Measurements from ENCODE around the gene STK38.

Gene STK38

DNA sequence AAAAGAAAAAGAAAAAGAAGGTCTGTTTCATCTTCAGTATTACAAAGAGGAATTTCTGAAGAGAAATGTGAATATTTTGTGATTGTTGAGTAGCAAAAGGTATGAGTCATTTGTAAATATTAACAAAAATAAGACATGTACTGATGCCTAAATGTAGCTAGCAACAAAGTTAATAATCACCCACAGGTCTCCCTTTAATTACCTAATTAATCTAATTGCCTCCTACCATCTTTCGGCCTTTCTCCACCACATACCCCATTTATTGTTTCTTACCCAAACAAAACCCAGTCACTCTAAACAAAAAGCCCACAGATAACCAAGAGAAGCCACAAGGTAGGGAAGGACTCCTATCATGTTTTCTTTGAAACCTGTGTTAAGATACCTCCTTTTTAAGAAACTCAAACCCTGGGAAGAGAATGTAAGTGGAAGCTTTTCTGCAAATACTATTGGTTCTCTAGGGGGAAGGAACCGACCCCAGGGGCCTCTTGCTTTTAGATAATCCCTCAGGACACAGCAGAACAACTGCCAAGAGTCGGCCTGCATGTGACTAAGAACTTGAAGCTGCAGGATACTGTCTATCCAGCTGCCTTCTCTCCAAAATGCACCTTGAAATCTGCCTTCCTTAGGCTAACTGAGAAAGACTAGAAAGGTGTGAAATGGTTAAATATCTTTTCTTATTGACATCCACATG lies 16.1 kb upstream of the STK38 start:
- FAIRE-seq, result no peak

DNA sequence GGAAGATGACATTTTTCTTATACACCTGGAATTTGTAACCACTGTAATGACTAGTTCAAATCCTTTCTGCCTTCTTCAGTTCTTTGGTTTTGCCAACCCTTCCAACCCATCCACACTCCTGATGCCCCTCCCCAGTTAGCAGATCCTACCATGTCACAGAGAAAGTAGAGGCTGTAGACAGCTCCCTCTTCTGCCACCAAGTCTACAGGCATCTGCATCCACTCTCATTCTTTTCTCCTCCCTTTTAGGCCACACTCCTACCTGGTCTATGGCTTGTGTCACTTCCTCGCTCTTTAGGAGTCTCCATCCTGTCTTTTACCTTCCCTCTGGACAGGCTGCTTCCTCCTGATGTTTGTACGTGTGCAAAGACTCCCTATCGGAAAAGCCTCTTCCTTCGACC lies 13.5 kb upstream of the STK38 start:
- FAIRE-seq, result no peak

DNA sequence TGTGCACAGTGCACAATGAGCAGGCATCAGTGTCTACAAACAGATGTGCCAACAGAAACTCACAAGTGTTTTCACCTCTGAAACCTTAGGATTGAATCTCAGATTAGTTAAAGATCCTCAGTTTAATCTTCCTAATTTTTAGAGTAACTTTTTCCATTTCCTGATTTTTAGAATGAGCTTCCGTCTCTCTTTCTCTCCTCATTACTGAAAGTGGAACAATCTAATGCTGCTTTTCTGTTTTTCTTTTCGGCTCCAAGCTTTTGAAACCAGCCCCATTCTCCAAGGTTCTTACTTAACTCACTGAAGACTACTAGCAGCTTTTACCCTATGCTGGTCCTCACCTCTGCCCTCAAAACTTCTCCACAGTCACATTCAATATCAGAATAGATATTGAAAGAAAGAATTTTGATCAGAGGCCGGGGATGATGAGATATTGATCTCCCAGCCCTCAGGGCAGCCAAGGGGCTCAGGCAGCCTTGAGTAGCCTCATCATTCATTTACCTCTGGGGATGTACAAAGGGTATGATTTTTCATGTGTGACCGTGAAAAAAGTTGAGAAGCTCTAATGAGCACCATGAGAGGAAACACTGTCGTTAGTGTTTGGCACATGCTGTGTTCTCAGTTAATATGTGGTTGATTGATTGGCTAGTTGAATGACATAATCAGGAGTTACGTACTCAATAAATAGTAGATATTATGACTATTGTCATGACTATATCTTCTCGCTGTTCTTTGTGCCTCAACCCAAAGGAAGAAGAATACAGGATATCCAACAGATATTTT lies 11.9 kb upstream of the STK38 start:
- no peak for FAIRE-seq

DNA sequence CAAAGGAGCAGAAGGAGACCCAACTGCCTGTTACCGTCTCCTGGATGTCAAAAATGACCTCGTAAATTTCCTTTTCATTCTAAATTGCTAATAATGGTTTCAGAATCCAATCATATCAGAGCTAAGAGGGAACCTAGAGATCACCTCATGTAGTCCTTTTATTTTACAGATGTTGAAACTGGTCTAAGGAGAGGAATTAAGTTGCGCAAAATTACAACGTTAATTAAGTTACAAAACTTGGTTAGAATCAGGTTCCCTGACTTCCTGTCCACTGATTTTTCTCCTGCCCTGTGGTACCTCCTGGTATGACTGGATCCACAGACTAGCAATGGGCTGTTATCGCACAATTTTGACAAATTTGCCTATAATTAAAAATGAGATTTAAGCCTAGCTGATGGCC lies 9.0 kb upstream of the STK38 start:
- no peak for FAIRE-seq

DNA sequence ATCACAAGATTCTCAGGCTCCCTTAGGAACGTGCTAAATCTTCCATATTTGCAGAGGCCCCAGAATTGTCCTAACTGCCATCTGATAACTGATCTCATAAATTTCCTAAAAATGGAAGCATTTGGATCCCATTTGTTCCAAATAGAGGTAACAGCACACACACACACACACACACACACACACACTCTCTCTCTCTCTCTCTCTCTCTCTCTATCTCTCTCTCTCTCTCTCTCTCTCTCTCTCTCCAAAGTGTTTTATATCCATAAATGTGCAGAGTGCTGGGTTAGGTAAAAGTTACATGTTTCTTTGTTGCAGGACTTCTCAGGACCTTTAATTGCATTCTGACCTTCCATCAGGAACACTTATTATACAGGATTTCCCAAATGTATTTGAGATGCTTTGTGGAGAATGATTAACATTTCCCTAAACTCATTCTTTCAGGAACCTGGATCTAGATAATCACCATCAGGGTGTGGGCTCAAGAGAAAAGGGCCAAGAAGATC lies 8.5 kb upstream of the STK38 start:
- no peak for FAIRE-seq

DNA sequence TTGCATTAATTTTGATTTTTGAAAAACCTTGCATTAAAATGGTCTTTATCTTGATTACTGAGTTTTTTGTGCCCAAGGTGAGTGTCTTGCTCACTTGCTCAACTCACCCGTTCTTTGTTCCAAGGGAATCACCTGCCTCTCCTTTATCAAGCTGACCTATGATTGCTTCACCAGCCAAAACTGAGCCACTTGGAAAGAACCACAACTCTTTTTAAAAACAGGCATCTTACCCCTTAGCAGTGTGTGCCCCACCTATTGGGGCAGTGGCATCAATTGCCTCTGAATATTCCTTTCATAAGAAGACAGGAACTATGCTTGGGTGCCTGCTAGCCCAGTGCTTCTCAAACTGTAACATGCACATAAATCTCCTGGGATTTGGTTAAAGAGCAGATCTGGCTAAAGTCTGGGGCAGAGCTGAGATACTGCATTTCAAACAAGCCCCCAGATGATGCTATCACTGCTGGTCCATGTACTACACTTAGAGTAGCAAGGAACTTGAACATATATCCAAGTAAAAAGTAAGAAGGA lies 3.3 kb upstream of the STK38 start:
- no peak for FAIRE-seq

DNA sequence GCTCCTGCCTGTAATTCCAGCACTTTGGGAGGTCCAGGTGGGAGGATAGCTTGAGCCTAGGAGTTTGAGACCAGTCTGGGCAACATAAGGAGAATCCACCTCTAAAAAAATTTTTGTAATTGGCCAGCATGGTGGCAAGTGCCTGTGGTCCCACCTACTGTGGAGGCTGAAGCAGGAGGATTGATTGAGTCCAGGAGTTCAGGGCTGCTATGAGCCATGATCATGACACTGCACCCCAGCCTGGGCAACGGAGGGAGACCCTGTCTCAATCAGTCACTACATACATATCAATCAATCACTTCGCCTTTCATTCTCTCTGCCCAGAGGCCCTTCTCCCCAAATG lies 1.1 kb upstream of the STK38 start:
- FAIRE-seq, result no peak

DNA sequence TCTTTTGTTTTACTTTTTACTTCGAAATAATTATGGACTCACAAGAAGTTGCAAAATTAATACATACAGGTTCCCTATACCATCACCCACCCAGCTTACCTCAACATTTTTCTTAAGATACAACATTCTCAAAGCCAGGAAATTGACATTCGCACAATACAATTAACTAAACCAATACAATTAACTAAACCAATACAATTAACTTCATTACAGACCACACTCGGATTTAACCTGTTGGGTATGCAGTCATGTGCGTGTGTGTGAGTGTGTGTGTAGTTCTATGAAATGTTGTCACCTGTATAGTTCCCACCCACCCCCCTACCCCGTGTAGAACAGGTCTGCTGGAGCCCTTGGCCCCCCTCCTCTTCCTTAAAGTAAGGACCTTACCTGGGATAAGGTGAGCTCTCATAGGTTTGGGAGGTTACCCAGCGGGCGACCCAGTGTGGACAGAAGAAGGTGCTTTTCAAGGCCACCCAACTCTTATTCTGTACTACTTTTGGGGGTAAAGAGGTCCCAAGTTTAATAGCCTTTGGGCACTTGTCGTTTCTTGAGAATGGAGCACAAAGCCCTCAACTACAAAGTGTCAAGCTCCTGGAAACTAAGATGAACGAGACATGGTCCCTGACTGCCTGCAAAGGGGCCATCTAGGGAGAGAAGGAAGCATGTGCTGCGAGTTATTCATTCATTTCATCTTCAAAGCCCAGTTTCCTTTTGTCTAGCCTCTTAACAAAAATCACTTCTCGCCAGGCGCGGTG lies 544 bp upstream of the STK38 start:
- FAIRE-seq, result no peak

DNA sequence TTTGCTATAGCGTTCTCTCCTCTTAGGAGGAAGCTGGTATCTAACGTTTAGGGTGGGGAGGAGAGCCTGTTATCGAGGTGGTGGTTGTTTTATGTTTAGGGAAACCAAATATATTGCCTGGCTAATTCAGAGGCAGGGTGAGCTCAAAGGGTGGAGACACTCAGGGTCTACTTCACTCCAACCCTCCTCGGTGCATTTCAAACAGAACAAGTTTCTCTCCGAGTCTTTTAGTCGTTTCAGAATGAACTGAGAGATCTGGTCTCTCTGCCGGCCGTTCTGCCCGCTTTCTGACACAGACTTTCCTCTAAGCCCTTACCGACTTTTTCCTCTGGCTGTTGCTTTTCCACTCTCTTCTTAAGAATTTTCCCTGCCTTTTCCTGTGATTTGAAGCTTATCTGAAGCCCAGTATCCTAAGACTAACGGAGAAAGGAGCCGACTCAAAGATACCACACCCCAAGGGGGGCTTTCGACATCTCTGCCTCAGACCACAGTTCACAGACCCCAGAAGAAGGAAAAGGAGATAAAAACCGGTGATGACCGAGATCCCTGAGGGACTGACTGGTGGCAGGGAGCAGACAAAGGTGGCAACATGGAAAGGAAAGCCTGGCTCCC lies 865 bp downstream of the STK38 start:
- FAIRE-seq, result no peak

DNA sequence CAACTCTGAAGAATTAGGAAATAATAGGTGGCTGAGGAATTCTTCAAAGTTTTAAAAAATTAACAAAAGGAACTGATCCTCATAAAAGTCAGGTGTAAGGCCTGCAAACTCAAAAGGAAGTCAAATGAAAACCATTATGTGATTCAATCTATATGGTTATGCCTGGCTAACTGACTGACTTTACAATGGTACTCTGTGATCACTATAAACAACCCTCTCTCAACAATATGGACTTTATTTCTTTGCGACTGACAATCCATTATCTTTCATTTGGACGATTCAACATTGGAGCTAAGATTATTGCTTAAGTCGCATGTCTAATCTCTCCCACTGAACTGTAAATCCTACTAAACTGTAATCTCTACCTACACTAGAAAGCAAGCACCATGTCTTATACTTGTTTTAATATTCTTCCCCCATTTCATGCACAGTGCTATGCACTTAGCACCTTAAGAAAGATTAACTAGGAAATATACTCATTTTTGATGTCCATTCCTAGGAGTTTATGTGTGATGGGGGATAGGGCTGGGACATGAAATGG lies 1.4 kb downstream of the STK38 start:
- FAIRE-seq, result no peak

DNA sequence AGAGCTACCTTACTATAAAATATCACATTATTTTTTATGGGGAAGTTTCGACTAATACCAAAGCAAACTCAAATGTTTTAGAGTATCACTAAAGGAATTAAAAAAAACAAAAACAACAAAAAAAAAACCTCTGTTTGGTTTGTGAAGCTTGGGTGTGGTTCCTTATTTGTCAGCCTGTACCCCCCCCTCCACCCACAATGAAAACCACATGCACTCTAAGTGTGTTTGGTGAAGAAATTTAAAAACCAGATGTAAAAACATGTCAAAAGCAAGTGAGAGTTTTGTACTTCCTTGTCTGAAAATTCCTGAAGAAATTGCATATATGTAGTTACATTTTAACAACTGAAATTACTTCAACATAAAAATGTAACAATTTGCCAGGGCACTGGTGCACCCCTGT lies 3.1 kb downstream of the STK38 start:
- no peak for FAIRE-seq

DNA sequence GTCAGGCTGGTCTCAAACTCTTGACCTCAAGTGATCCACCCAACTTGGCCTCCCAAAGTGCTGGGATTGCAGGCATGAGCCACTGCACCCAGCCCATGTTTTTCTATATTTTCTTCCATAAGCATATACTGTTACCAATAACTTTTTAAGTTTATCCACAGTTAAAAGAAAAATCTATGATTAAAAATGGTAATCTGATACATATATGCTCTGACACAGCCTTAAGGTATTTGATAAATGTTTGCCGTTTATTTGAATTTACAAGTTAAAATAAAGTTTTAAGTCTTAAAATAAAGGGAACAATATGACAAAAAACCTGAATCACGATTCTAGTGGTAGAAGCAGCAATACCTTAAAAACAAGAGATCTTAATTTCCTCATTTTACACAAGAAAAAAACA lies 5.2 kb downstream of the STK38 start:
- no peak for FAIRE-seq

DNA sequence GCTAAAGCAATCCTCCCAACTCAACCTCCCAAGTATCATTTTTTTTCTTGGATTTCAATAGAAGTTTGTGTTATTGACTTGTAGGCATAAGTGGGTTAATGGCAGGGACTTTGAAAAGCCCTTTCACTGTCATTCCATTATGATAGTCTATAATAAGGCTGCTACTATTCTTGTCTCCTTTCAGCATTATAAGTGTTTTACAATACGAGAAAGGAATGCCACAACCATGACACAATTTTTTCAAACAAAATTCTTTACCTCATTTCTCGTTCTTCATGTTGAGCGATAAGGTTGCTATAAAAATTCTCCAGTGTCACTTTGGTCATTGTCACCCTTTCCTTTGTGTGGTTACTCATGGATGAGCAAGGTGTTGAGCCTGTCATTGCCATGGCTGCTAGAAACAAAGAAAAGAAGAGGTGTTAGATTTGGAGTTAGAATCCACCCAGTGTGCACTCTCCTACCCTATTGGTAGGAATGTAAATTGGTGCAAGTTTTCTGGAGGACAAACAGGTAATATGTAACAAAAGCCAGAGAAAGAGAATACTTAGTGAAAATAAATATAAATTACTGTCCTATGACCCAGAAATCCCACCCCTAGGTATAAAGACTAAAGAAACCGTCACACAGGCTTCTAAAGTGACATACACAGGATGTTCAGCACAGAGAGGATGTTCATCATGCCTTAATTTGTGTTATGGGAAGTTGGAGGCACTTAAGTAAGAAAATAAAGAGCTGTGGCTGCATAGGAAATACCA lies 7.3 kb downstream of the STK38 start:
- no peak for FAIRE-seq

DNA sequence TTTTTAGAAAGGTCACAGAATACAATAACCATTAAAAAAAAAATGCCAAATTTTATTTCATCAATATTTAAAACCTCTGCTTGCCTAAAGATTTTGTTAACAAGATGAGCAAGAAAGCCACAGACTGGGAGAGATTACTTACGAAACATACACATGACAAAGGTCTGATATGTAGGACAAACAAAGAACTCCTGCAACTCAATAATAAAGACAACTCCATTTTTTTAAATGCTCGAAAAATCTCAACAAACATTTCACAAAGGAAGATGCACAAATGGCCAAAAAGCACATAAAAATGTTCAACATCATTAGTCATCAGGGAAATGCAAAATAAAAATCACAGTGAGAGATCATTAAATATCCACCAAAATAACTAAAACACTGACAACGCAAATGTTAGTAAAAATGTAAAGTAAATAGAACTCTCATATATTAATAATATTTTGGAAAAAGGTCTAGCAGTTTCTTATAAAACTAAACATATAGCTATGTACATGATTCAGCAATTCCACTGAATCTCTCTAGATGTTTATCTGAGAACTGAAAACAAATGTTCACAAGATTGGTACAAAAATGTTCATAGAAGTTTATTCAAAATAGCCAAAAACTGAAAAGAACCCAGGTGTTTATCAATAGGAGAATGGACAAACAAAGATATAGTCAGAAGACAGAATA lies 10.3 kb downstream of the STK38 start:
- FAIRE-seq, result no peak

DNA sequence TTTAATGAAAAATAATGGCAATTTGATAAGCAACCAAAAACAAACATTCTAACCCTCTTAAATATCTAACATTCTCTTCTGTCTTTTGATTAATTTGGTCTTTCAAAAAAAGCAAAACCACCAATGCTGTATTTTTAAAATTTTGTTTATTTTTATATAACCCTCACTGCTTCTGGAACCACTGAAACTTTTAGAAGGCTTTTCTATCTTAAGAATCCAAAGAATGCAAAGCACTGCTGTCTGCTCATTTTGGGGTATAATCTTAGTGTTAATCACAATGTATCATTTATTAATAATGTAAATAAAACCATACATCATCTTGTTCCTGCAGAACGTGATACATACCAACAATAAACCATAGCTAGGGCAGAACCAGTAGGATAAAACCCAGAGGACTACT lies 14.0 kb downstream of the STK38 start:
- FAIRE-seq, result no peak

DNA sequence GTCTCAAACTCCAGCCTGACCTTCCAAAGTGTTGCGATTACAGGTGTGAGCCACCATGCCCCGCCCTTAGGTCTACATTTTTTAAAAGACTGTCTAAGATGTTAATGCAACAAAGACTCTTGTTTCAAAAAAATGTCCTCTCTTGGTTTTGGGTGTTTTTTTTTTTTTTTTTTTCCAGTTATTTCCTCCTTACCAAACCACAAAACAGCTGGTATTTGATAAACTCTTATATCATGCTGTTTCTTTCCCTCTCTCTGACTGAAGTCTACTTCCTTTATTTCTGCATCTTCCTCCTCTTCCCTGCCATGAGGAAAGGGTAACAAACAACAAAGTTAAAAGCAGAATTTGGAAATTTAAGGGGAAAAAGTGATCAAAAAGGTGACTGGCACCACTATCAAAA lies 21.2 kb downstream of the STK38 start:
- FAIRE-seq, result no peak

DNA sequence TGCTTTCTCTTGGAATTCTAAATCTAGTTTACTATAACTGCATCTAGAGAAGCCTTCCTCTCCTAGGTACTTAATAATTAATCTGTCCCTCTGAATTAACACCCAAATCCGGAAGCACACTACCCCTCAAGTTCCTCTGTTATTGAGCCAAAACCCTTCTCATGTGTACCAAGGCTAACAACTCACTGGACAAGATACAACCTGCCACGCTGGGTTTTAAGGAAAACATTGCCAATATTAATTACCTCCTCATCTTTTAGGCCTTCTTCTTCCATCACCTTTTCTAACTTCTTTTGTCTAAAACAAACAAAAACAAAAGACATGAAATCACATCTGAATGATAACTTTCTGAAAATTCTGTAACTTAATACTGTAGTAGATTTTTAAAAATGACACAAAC lies 21.9 kb downstream of the STK38 start:
- no peak for FAIRE-seq

DNA sequence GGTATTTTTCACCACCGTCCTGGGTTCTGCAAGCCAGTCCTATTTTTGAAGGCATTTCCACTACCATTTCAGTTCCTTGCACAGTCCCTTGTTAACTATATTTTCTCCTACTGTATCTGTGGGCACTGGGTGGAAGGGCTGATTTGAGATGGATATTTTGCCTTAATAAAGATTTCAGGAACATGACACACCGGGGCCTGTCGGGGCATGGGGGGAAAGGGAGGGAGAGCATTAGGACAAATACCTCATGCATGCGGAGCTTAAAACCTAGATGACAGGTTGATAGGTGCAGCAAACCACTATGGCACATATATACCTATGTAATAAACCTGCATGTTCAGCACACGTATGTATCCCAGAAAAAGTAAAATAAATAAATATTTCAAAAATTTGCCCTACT lies 22.4 kb downstream of the STK38 start:
- FAIRE-seq, result no peak

DNA sequence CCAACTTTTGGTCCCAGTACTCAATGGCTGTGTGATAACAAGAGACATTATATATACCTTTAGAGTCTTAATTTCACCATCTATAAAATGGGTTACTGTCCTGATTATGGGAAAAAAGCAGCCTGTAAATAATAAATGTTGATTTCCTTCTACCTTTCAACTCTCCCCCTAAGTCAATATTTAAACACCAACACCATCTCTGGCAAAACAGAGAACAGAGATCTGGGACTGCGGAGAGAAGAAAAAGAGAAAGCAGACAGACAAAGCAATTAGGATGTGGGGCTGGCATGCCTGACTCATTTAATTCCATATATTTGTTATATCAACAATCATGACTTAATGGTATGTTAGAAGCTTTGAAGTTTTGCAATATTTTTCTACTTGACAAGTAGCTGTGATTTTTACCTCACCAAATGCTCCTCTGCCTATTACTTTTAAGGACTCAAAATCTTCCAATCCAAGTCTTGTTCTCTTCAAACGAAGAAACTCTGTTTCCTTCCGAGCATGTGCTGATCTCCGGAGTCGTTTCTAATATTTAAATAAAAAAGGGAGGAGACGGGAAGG lies 23.3 kb downstream of the STK38 start:
- no peak for FAIRE-seq

DNA sequence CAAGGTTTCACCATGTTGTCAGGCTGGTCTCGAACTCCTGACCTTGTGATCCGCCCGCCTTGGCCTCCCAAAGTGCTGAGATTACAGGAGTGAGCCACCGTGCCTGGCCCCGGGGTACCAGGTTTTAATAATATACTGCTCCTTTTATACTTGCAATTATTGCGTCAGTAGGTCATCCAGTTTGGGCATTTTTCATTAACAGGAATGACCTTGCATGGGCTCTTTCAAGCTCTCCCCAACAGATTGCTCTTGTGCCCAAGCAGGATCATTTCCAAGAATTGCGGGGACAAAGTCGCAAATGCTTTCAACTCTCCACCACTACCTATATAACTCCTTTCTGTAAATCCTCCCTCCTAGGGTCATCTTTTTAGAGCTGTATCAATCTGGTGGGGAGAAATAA lies 23.8 kb downstream of the STK38 start:
- no peak for FAIRE-seq

DNA sequence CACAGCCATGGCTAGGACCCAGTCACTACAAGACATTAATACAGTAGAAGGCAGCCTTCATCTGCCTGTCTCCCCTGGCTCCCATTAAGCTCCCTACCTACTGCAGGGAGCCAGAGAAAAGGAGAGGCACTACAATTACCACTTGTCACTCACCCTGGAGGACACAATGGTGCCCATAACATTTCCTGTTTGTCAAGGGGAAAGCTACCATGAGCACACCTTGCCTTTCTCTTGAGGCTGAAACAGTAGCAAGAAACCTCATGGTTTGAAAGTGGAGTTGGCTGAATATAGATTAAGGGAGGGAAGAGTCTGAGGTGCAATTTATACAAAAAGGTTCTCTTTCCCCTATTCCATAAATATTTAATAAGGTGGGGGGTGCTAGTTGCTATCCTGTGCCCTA lies 27.9 kb downstream of the STK38 start:
- no peak for FAIRE-seq

Measured in islet of Langerhans (tissue), 1 donor.